NCI-H1694 (cell line): Measurements from ENCODE around the gene COL11A2.
A peak's percentile ranks its signal among the peaks of the same experiment; 100 is the strongest.
"Not testable (repeated sequence)": the region's sequence is repeated elsewhere in the genome, so short reads cannot be mapped to it uniquely, and the experiment has no call there.

Experiments used
- DNase-seq: peaks from one replicate; lab custom pipeline; 2025; lab: John Stamatoyannopoulos, UW

COL11A2 gene

GRCh38 chr6:33156561-33156960, 35.7 kb downstream of the COL11A2 start:
- no peak for DNase-seq

- no peak for DNase-seq
These were observed 37.9 kb downstream of the COL11A2 start for GRCh38 chr6:33154349-33154748.

GRCh38 chr6:33151050-33151449, 41.2 kb downstream of the COL11A2 start:
- DNase-seq = no peak

- not testable (repeated sequence) for DNase-seq
These were observed 41.7 kb downstream of the COL11A2 start for GRCh38 chr6:33150560-33150959.

- no peak for DNase-seq
These were observed 44.2 kb downstream of the COL11A2 start for GRCh38 chr6:33147807-33148666.

GRCh38 chr6:33144373-33144772, 47.9 kb downstream of the COL11A2 start:
- DNase-seq = no peak

- DNase-seq = no peak
These were observed 49.0 kb downstream of the COL11A2 start for GRCh38 chr6:33143113-33143770.

GRCh38 chr6:33142501-33143070, 49.7 kb downstream of the COL11A2 start:
- no peak for DNase-seq

GRCh38 chr6:33140556-33140955, 51.7 kb downstream of the COL11A2 start:
- DNase-seq = no peak

GRCh38 chr6:33139596-33140206, 52.6 kb downstream of the COL11A2 start:
- no peak for DNase-seq

- no peak for DNase-seq
These were observed 55.9 kb downstream of the COL11A2 start for GRCh38 chr6:33136310-33136900.

- DNase-seq = no peak
These were observed 60.2 kb downstream of the COL11A2 start for GRCh38 chr6:33132081-33132524.

GRCh38 chr6:33128318-33128717, 63.9 kb downstream of the COL11A2 start:
- DNase-seq = no peak

- no peak for DNase-seq
These were observed 66.1 kb downstream of the COL11A2 start for GRCh38 chr6:33126101-33126714.

GRCh38 chr6:33124947-33125346, 67.3 kb downstream of the COL11A2 start:
- DNase-seq = no peak

- DNase-seq = no peak
These were observed 67.8 kb downstream of the COL11A2 start for GRCh38 chr6:33124525-33124901.

GRCh38 chr6:33123732-33124524, 68.3 kb downstream of the COL11A2 start:
- peak; percentile 33 for DNase-seq

- no peak for DNase-seq
These were observed 69.1 kb downstream of the COL11A2 start for GRCh38 chr6:33123181-33123580.

GRCh38 chr6:33120001-33120400, 72.3 kb downstream of the COL11A2 start:
- no peak for DNase-seq

- DNase-seq = peak; percentile 45
These were observed 73.6 kb downstream of the COL11A2 start for GRCh38 chr6:33118525-33119123.
